Thymus (tissue), 11 donors: Measurements from ENCODE around the gene TBL1XR1. TPM values are rescaled to one million over a fixed set of nuclear protein-coding genes. Genes with fewer than 3 reads are reported as not detected.
A peak's percentile ranks its signal among the peaks of the same experiment; 100 is the strongest.
"Not testable (repeated sequence)": the region's sequence is repeated elsewhere in the genome, so short reads cannot be mapped to it uniquely, and the experiment has no call there.

ENCODE experiments used
- DNase-seq, 9 donors: peaks; one replicate each; pipeline ENCODE4 v3.0.0-alpha.2; 2013; ENCODE audit warnings: low spot score in 9 of 9, low read depth in 6 of 9, missing footprints in 1 of 9
- H3K27ac ChIP-seq, 2 donors: one replicate each; pipeline ENCODE4 v1.5.1; 2013; ENCODE audit warnings: control low read depth in 1 of 2, low read depth in 1 of 2, low read length in 1 of 2, mild to moderate bottlenecking in 1 of 2, moderate library complexity in 1 of 2
- H3K27me3 ChIP-seq, 2 donors: one replicate each; pipeline ENCODE4 v1.5.1; 2013; ENCODE audit warnings: low read length in 1 of 2; ENCODE audit not compliant: control insufficient read depth in 2 of 2, insufficient read depth in 1 of 2
- H3K36me3 ChIP-seq, 2 donors: one replicate each; pipeline ENCODE4 v1.5.1; 2013; ENCODE audit warnings: low read length in 1 of 2, mild to moderate bottlenecking in 1 of 2, moderate library complexity in 1 of 2; ENCODE audit not compliant: control insufficient read depth in 2 of 2, insufficient read depth in 2 of 2
- H3K4me1 ChIP-seq, 2 donors: one replicate each; pipeline ENCODE4 v1.5.1; 2013; ENCODE audit warnings: low read length in 2 of 2; ENCODE audit not compliant: control insufficient read depth in 2 of 2, insufficient read depth in 2 of 2
- H3K4me3 ChIP-seq, 2 donors: one replicate each; pipeline ENCODE4 v1.5.1; 2013; ENCODE audit warnings: low read length in 2 of 2, control low read depth in 1 of 2, mild to moderate bottlenecking in 1 of 2
- H3K9me3 ChIP-seq, 2 donors: one replicate each; pipeline ENCODE4 v1.5.1; 2013; ENCODE audit warnings: low read length in 1 of 2, mild to moderate bottlenecking in 1 of 2; ENCODE audit not compliant: control insufficient read depth in 2 of 2, insufficient read depth in 1 of 2
- WGBS: extraction: QIAGEN DNeasy Blood & Tissue Kit; methylation state at CpG from one replicate; pipeline ENCODE4 v1.1.7; 2013; 5-methylcytosine and 5-hydroxymethylcytosine counted together
- polyA plus RNA-seq: library from polyadenylated mRNA; stranded (reverse); fragments of 200-250 nt; gene quantifications from one replicate; pipeline ENCODE4 v1.2.3, GENCODE V29; 2013
- total RNA-seq: library from RNA; stranded (reverse); fragments of 120-200 nt; gene quantifications from one replicate; pipeline ENCODE4 v1.2.4, GENCODE V29; 2013
- donor health status: healthy.

TBL1XR1 gene
- total and polyA plus RNA-seq, 2 donors, result 66.5 to 130 TPM

- no peaks in the 10 kb centered on the region for H3K9me3 ChIP-seq
- no peaks in the 10 kb centered on the region for H3K27me3 ChIP-seq
- DNase-seq, result no peak
- peaks cover 20 to 49% of the 10 kb centered on the region in 2 donors for H3K4me1 ChIP-seq
- no peak overlapping the region for H3K4me3 ChIP-seq
- H3K27ac ChIP-seq, result no peak overlapping the region
- H3K36me3 ChIP-seq, result peaks cover 4 to 15% of the 10 kb centered on the region in 2 donors
- WGBS, result 96% methylated on average over 5 of the region's 5 CpGs
These were observed 16.8 kb downstream of the TBL1XR1 start for GRCh38 chr3:177180506-177180905.

- Histone ChIP-seq H3K4me3 (no peak overlapping the region), H3K27me3 (no peaks in the 10 kb centered on the region), H3K27ac (peak overlapping the region in 1 of 2 donors; percentile 46), H3K9me3 (no peaks in the 10 kb centered on the region), H3K4me1 (peaks cover 14 to 44% of the 10 kb centered on the region in 2 donors), H3K36me3 (peaks cover 4 to 15% of the 10 kb centered on the region in 2 donors)
- 90% methylated on average over 10 of the region's 10 CpGs for WGBS
- no peak for DNase-seq
These were observed 17.8 kb downstream of the TBL1XR1 start for GRCh38 chr3:177179281-177180067.

GRCh38 chr3:177177749-177178221 lies 19.5 kb downstream of the TBL1XR1 start:
- H3K4me3 ChIP-seq, result no peak overlapping the region
- no peak for DNase-seq
- peaks cover 8 to 22% of the 10 kb centered on the region in 2 donors for H3K36me3 ChIP-seq
- WGBS, result 83% methylated on average over 8 of the region's 8 CpGs
- H3K9me3 ChIP-seq, result no peaks in the 10 kb centered on the region
- H3K27me3 ChIP-seq, result no peaks in the 10 kb centered on the region
- peak overlapping the region; percentile 12 to 65 for H3K27ac ChIP-seq
- H3K4me1 ChIP-seq, result peaks cover 11 to 35% of the 10 kb centered on the region in 2 donors

GRCh38 chr3:177174607-177175170 lies 22.6 kb downstream of the TBL1XR1 start:
- no peak for DNase-seq

GRCh38 chr3:177169936-177170722 lies 27.2 kb downstream of the TBL1XR1 start:
- peaks cover 18 to 19% of the 10 kb centered on the region in 2 donors for H3K4me1 ChIP-seq
- no peak overlapping the region for H3K4me3 ChIP-seq
- peak overlapping the region in 1 of 2 donors; percentile 25 for H3K27ac ChIP-seq
- peaks cover 9 to 43% of the 10 kb centered on the region in 2 donors for H3K36me3 ChIP-seq
- H3K27me3 ChIP-seq, result no peaks in the 10 kb centered on the region
- no peak for DNase-seq
- no peaks in the 10 kb centered on the region for H3K9me3 ChIP-seq
- 96% methylated on average over 4 of the region's 4 CpGs for WGBS

More at GRCh38 chr3:177174607-177175170, 22.6 kb downstream of the TBL1XR1 start:
- Histone ChIP-seq H3K27me3 (no peaks in the 10 kb centered on the region), H3K9me3 (no peaks in the 10 kb centered on the region), H3K4me1 (peaks cover 16 to 24% of the 10 kb centered on the region in 2 donors), H3K36me3 (peaks cover 14 to 42% of the 10 kb centered on the region in 2 donors), H3K4me3 (no peak overlapping the region), H3K27ac (peak overlapping the region in 1 of 2 donors; percentile 18)
- 93% methylated on average over 5 of the region's 5 CpGs for WGBS

GRCh38 chr3:177168431-177168830 lies 28.9 kb downstream of the TBL1XR1 start:
- Histone ChIP-seq H3K9me3 (no peaks in the 10 kb centered on the region), H3K27me3 (no peaks in the 10 kb centered on the region), H3K4me3 (no peak overlapping the region), H3K36me3 (peaks cover 9 to 40% of the 10 kb centered on the region in 2 donors), H3K27ac (no peak overlapping the region), H3K4me1 (peaks cover 15 to 16% of the 10 kb centered on the region in 2 donors)
- 97% methylated on average over 4 of the region's 4 CpGs for WGBS
- no peak for DNase-seq

- H3K9me3 ChIP-seq, result no peaks in the 10 kb centered on the region
- no peak for DNase-seq
- H3K4me3 ChIP-seq, result no peak overlapping the region
- H3K36me3 ChIP-seq, result peaks cover 4 to 31% of the 10 kb centered on the region in 2 donors
- H3K4me1 ChIP-seq, result peaks cover 0 to 5% of the 10 kb centered on the region in 2 donors
- H3K27ac ChIP-seq, result no peak overlapping the region
- 97% methylated on average over 4 of the region's 4 CpGs for WGBS
- no peaks in the 10 kb centered on the region for H3K27me3 ChIP-seq
These were observed 34.5 kb downstream of the TBL1XR1 start for GRCh38 chr3:177162742-177163141.

GRCh38 chr3:177161603-177162002 lies 35.7 kb downstream of the TBL1XR1 start:
- WGBS, result 94% methylated on average over 2 of the region's 2 CpGs
- not testable (repeated sequence) for H3K9me3 ChIP-seq, H3K4me3 ChIP-seq, H3K27me3 ChIP-seq, DNase-seq, H3K4me1 ChIP-seq, H3K27ac ChIP-seq
- peaks cover 4 to 27% of the 10 kb centered on the region in 2 donors for H3K36me3 ChIP-seq
